ENCODE measurements around the gene PIK3R5.

DNA sequence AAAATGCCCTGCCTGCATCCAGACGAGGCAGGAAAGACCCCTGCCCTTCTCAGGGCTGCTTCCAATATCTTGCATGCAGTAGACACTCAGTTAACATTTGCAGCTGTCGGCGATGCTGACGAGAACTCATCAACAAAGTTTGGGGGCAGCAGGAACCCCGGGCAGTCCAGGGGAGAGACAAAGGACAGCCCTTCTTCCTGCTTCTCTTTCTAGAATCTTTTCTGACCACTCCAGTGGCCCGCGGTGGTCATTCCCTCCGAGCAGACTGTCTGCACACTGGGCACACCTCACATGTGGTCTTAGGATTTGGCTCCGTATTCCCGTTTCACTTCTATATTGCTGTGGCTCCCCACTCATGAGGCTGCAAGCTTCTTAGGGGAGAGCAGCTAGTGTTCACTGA, 135.4 kb downstream of the PIK3R5 start:
- TF ChIP-seq, protein P1, sequence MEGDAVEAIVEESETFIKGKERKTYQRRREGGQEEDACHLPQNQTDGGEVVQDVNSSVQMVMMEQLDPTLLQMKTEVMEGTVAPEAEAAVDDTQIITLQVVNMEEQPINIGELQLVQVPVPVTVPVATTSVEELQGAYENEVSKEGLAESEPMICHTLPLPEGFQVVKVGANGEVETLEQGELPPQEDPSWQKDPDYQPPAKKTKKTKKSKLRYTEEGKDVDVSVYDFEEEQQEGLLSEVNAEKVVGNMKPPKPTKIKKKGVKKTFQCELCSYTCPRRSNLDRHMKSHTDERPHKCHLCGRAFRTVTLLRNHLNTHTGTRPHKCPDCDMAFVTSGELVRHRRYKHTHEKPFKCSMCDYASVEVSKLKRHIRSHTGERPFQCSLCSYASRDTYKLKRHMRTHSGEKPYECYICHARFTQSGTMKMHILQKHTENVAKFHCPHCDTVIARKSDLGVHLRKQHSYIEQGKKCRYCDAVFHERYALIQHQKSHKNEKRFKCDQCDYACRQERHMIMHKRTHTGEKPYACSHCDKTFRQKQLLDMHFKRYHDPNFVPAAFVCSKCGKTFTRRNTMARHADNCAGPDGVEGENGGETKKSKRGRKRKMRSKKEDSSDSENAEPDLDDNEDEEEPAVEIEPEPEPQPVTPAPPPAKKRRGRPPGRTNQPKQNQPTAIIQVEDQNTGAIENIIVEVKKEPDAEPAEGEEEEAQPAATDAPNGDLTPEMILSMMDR (IDR thresholded peaks at IDR 0.05), result no peak
- TF ChIP-seq POLR2A (IDR thresholded peaks at IDR 0.05), result no peak
- no peak for TF ChIP-seq POLR2AphosphoS5 (IDR thresholded peaks at IDR 0.05)
- no peak for TF ChIP-seq EP300 (IDR thresholded peaks at IDR 0.05)
